GM12872 (cell line): Measurements from ENCODE around the gene MYMK.

Source experiments
- CTCF ChIP-seq: IDR thresholded peaks from 3 replicates; pipeline ENCODE4 v1.5.1; 2011; ENCODE audit warnings: low read depth, mild to moderate bottlenecking, low read length, moderate library complexity; ENCODE audit not compliant: insufficient read depth

MYMK gene

DNA sequence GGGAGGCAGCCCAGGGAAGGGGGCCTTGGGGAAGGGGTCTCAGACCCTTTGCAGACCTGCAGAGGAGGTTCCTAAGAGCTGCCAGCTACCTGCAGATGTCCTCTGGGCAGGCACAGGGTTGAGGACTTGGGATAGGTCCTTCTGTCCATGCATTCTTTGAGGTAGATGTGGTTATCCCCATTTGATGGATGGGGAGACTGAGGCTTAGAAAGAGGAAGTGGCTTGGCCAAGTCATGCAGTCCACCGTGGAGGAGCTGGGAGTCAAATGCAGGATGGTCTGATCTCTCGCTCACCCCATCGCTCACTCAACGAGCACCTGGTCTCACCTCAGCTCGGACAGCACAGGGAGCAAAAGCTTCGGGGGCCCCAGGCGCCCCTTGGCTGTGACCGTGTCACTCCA lies 30.0 kb upstream of the MYMK start:
- TF ChIP-seq CTCF, result no peak

- no peak for TF ChIP-seq CTCF
Measured at GRCh38 chr9:133553973-133554713, 29.4 kb upstream of the MYMK start.

DNA sequence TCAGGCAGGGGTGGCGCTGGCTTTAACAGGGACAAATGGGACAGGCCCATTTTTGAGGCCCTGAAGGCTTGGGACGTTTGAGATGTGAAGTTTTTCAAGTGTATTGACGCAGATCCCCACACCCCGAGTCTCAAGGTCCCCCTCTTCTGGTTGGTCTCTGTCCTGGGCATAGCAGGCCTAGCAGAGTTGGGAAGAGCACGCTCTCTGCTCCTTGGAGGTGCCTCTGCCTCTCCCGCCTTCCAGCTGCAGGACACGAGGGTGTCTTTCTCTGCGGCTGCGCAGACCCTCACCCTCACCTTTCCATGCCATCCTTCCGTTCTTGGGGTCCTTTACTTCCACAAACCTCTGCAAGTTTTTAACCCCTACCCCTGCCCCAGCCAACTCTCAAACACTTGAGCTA lies 28.4 kb upstream of the MYMK start:
- no peak for TF ChIP-seq CTCF

DNA sequence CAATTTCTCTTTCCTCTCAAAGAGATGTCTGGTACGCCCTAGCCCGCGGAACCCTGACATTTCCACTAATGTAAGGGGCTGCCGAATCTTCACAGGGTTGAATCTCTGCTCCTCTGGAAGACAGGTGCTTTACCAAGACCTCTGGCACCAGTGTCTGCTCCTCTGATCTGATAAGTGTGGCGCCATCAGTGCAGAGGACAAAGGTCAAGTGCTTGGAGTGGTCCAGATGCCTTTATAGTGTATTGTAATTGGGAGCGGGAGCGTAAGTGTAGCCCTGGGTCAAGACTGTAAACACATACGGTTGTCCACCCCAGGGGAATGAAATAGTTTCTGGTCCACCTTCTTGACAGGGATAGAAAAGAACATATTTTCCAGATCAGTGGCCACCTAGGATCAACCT lies 27.5 kb upstream of the MYMK start:
- TF ChIP-seq CTCF, result no peak

- TF ChIP-seq CTCF, result no peak
Measured at GRCh38 chr9:133551446-133551845, 26.7 kb upstream of the MYMK start.

DNA sequence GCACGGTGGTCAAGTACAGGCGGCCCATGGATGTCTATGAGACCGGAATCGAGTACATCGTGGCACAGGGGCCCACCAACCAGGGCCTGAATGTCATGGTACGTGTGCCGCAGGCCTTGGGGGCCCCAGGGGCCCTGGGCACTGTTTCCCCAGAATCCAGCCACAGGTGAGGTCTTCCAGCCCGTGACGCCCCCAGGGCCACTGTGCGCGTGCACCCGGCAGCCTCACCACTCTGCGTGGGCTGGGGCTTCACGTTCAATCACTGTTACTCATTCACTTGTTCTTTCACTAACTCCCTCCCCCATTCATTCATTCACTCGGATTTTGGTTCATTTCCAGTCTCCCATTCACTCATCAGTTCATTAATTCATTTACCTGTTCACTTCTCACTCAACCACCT lies 22.4 kb upstream of the MYMK start:
- TF ChIP-seq CTCF, result no peak

DNA sequence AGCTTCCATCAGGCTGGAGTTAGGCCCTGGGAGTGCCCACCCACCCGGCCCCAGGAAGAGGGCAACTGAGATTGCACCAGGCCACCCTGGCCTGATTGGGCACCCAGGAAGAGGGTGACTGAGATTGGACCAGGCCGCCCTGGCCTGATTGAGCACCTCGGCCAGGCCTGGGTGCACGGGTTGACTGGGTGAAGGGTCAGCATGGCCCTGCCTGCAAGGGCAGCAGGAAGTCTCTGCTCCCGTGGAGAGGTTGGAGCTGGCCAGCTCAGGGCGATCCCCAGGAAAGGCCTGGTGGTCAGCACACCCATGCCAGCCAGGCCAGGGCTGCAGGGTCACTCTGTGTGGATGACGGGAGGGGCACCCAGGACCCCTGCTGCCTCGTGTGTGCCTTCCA lies 21.5 kb upstream of the MYMK start:
- TF ChIP-seq CTCF, result no peak
